Kidney (tissue), 14 donors: ENCODE results near the gene GTPBP1. TPM values are rescaled to one million over a fixed set of nuclear protein-coding genes. Genes with fewer than 3 reads are reported as not detected.

ENCODE experiments used
- DNase-seq, 5 donors: peaks; one replicate each; pipeline ENCODE4 v3.0.0-alpha.2; 2013 to 2020
- FAIRE-seq: peaks from 2 replicates; lab custom pipeline; 2012; peaks lifted over from hg19 to GRCh38; lab: Jason Lieb, UNC
- H3K27ac ChIP-seq, 2 donors: one replicate each; pipeline ENCODE4 v1.7.0; 2013; ENCODE audit warnings: low read depth in 2 of 2, low read length in 2 of 2, inconsistent platforms in 1 of 2
- H3K27me3 ChIP-seq: one replicate; pipeline ENCODE4 v1.7.1; 2013; ENCODE audit warnings: low read length, inconsistent platforms; ENCODE audit not compliant: control insufficient read depth, insufficient read depth
- H3K36me3 ChIP-seq, 3 donors: one replicate each; pipeline versions ENCODE4 v1.7.0 to v1.7.1; 2013; ENCODE audit warnings: low read length in 3 of 3, control low read depth in 1 of 3, inconsistent platforms in 1 of 3; ENCODE audit not compliant: insufficient read depth in 3 of 3, control insufficient read depth in 2 of 3
- H3K4me1 ChIP-seq, 3 donors: one replicate each; pipeline versions ENCODE4 v1.7.0 to v1.7.1; 2013; ENCODE audit warnings: low read length in 3 of 3, inconsistent platforms in 1 of 3, low read depth in 1 of 3; ENCODE audit not compliant: control insufficient read depth in 2 of 3, insufficient read depth in 2 of 3
- H3K4me3 ChIP-seq, 3 donors: one replicate each; pipeline versions ENCODE4 v1.7.0 to v1.8.1; 2013; ENCODE audit warnings: low read length in 3 of 3, control low read depth in 1 of 3, inconsistent platforms in 1 of 3
- H3K9ac ChIP-seq, 3 donors: one replicate each; pipeline versions ENCODE4 v1.7.0 to v1.7.1; 2013; ENCODE audit warnings: low read length in 3 of 3, control low read depth in 1 of 3, inconsistent platforms in 1 of 3
- H3K9me3 ChIP-seq, 3 donors: one replicate each; pipeline versions ENCODE4 v1.7.0 to v1.7.1; 2013; ENCODE audit warnings: low read length in 3 of 3, control low read depth in 1 of 3, inconsistent platforms in 1 of 3; ENCODE audit not compliant: control insufficient read depth in 2 of 3, insufficient read depth in 1 of 3
- intact Hi-C: fragments of 100-400 bp; cut with DNase I; formaldehyde crosslinking; loops from one replicate; pipeline ENCODE4 v1.11.1; 2022
- polyA plus RNA-seq: library from polyadenylated mRNA; stranded (reverse); fragments of 350-450 nt; fragmentation: Illumina TruSeq; extraction: RNeasy Lipid Tissue Mini Kit (QIAGEN cat#74804); gene quantifications from one replicate; pipeline ENCODE4 v1.2.3, GENCODE V29; 2014; ENCODE audit warnings: low read depth, low replicate concordance; ENCODE audit not compliant: insufficient read depth
- total RNA-seq: library from RNA; stranded (reverse); fragmentation: NEBNext Ultra II Directional; extraction: Animal tissue kit (Norgen Biotek cat#: 25700); gene quantifications from one replicate; pipeline ENCODE4 v1.2.1, GENCODE V29; 2021
- TF ChIP-seq, protein P1 (sequence below): IDR thresholded peaks from 3 replicates; pipeline ENCODE4 v1.5.1; 2012; ENCODE audit warnings: mild to moderate bottlenecking, moderate library complexity, borderline replicate concordance; ENCODE audit not compliant: insufficient read depth; ENCODE audit errors: extremely low read depth
- donor health status: control.
- donor health status: control.
- donor health status: control.
- donor health status: control.
- donor health status: control.
- donor health status: DM: yes; HTN: yes; CAD: no.
- donor health status: Normal renal cell carcinoma (clear cell type).

The GTPBP1 gene
- total and polyA plus RNA-seq, 2 donors from 2014 or later: 11.7 to 52.0 TPM

DNA sequence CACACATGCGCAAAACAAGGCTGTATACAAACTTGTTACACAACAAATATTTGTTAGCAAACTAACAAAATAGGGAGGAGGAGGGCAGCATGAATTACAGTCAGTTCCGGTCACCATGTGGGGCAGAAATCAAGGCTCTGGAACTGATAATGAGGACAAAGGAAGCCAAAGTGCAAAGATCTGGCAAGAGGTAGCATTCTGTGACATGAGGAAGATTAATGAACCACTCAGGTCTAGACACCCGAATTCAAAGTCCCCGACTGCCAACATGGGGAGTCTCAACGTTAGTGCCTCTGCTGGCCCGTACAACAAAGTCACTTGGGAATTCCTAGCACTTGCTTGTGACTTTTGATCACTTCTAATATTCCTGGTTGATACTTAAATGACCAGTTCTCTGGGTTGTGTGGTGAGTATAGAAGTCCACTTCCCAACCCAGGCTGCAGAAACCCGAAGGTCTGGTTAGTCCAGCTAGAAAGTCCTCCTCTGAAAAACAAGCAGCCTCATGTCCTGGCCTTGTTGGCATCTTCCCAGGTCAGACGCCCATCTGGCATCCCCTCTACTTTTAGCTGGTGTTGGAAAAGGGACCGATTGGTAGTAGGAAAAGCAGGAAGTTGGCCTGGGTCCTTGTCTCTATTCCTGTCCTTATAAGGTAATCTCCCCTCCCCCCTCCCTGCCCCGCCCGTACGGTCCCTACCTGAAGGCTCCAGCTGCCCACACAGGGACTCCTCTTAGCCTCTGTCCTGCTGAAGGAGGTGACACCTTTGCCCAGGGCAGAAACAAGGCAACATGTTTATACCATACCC lies 48.4 kb downstream of the GTPBP1 start:
- intact Hi-C loops: no loop called here
- Histone ChIP-seq H3K4me3 (peak overlapping the region; percentile 8 to 82 (median 62)), H3K27ac (peak overlapping the region; percentile 96 to 99), H3K36me3 (peaks cover 0 to 32% (median 28%) of the 10 kb centered on the region in 3 donors), H3K27me3 (no peaks in the 10 kb centered on the region), H3K4me1 (peaks cover 0 to 24% (median 8%) of the 10 kb centered on the region in 3 donors), H3K9me3 (no peaks in the 10 kb centered on the region), H3K9ac (peak overlapping the region in 1 of 3 donors; percentile 83)
- FAIRE-seq (no peak), DNase-seq (peak in 2 of 5 donors; percentile 52 to 80)
- TF ChIP-seq, protein P1, sequence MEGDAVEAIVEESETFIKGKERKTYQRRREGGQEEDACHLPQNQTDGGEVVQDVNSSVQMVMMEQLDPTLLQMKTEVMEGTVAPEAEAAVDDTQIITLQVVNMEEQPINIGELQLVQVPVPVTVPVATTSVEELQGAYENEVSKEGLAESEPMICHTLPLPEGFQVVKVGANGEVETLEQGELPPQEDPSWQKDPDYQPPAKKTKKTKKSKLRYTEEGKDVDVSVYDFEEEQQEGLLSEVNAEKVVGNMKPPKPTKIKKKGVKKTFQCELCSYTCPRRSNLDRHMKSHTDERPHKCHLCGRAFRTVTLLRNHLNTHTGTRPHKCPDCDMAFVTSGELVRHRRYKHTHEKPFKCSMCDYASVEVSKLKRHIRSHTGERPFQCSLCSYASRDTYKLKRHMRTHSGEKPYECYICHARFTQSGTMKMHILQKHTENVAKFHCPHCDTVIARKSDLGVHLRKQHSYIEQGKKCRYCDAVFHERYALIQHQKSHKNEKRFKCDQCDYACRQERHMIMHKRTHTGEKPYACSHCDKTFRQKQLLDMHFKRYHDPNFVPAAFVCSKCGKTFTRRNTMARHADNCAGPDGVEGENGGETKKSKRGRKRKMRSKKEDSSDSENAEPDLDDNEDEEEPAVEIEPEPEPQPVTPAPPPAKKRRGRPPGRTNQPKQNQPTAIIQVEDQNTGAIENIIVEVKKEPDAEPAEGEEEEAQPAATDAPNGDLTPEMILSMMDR: no peak

DNA sequence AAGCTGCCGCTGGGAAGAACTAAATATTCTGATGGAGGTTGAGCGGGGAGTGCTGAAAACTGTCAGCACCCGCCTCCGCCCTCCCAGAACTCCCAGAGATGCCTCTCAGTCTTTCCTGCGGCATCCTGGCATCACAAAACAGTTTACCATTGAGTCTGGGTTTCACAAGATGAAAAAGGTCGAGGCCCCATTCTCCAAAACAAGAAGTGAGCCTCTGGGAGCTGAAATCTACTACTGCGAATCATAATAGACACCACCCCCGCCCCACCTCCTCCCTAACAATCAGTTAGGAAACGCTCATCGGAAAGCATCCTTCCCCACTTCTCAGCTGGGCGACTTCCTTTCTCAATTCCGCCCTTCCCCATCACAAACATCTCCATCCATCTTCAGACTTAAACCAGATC lies 49.0 kb downstream of the GTPBP1 start:
- Histone ChIP-seq H3K36me3 (peaks cover 0 to 27% (median 23%) of the 10 kb centered on the region in 3 donors), H3K27ac (peak overlapping the region; percentile 96 to 99), H3K9me3 (no peaks in the 10 kb centered on the region), H3K9ac (peak overlapping the region; percentile 15 to 83 (median 51)), H3K4me1 (peaks cover 0 to 24% (median 8%) of the 10 kb centered on the region in 3 donors), H3K27me3 (no peaks in the 10 kb centered on the region), H3K4me3 (peak overlapping the region; percentile 60 to 82 (median 62))
- intact Hi-C loops: no loop called here
- DNase-seq (peak in 2 of 5 donors; percentile 36 to 49), FAIRE-seq (no peak)
- TF ChIP-seq, protein P1: no peak

DNA sequence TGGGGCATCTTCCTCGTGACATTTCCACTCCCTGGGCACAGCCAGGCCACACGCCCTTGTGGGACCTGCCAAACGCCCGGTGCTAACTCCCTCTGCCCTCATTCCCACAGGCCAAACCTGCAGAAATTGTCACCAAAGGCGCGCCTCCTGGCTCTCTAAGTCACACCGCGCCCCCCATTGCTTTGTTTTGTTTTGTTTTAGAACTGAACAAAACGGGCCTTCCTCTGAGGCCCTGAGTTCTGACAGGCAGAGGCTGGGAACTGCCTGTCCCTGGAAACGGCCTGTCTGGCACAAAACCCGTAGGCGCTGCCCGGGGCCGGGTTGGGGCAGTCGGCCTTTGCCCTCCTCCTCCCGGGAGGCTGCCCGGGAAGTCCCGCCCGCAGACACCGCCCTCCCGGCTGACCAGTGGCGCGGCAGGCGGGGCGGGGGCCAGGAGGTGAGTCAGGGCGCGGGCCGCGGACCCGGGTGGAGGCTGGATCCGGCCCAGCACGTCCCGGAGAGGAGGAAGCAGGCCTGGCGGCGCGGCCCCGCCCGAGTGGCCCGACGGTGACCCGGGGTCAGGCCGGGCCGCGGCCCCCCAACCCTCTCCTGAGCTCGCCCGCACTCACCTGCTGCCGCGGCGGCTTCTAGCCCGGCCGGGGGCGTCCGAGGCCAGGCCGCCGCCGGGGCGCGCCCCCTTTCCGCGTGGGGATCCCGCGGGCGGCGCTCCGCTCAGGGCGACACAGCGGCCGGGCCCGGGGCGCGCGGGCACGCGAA lies 49.6 kb downstream of the GTPBP1 start:
- TF ChIP-seq, protein P1: no peak
- Histone ChIP-seq H3K4me1 (peaks cover 0 to 24% (median 8%) of the 10 kb centered on the region in 3 donors), H3K9ac (peak overlapping the region; percentile 15 to 83 (median 51)), H3K36me3 (peaks cover 0 to 21% (median 18%) of the 10 kb centered on the region in 3 donors), H3K27ac (peak overlapping the region; percentile 96 to 99), H3K27me3 (no peaks in the 10 kb centered on the region), H3K9me3 (no peaks in the 10 kb centered on the region), H3K4me3 (peak overlapping the region; percentile 60 to 82 (median 62))
- no peak for FAIRE-seq
- peak; percentile 45 to 99 (median 78) for DNase-seq
- intact Hi-C loops: no loop called here
